Panc1 (cell line): ENCODE measurements around the gene ANKRD53.
A peak's percentile ranks its signal among the peaks of the same experiment; 100 is the strongest.

ENCODE experiments used
- CTCF ChIP-seq: fragments of 450-650 bp; IDR thresholded peaks from 2 replicates; pipeline ENCODE4 v1.5.1; 2017; ENCODE audit warnings: mild to moderate bottlenecking
- POLR2AphosphoS5 ChIP-seq: IDR thresholded peaks from 2 replicates; pipeline ENCODE4 v1.6.1; 2012; ENCODE audit warnings: mild to moderate bottlenecking, low read depth, low read length, moderate library complexity
- SIN3A ChIP-seq: IDR thresholded peaks from 2 replicates; pipeline ENCODE4 v1.6.1; 2012; ENCODE audit warnings: low read depth, mild to moderate bottlenecking, low read length, moderate library complexity, borderline replicate concordance; ENCODE audit not compliant: insufficient read depth
- TF ChIP-seq, protein P1 (sequence below), 2 experiments: IDR thresholded peaks; 2 replicates each; pipeline ENCODE4 v1.6.1; 2011 to 2012; ENCODE audit warnings: low read depth in 2 of 2, control low read depth in 1 of 2, low read length in 1 of 2, mild to moderate bottlenecking in 1 of 2, moderate library complexity in 1 of 2; ENCODE audit not compliant: insufficient read depth in 1 of 2

- TF ChIP-seq CTCF (no peak), SIN3A (no peak), POLR2AphosphoS5 (no peak)
- TF ChIP-seq, protein P1, sequence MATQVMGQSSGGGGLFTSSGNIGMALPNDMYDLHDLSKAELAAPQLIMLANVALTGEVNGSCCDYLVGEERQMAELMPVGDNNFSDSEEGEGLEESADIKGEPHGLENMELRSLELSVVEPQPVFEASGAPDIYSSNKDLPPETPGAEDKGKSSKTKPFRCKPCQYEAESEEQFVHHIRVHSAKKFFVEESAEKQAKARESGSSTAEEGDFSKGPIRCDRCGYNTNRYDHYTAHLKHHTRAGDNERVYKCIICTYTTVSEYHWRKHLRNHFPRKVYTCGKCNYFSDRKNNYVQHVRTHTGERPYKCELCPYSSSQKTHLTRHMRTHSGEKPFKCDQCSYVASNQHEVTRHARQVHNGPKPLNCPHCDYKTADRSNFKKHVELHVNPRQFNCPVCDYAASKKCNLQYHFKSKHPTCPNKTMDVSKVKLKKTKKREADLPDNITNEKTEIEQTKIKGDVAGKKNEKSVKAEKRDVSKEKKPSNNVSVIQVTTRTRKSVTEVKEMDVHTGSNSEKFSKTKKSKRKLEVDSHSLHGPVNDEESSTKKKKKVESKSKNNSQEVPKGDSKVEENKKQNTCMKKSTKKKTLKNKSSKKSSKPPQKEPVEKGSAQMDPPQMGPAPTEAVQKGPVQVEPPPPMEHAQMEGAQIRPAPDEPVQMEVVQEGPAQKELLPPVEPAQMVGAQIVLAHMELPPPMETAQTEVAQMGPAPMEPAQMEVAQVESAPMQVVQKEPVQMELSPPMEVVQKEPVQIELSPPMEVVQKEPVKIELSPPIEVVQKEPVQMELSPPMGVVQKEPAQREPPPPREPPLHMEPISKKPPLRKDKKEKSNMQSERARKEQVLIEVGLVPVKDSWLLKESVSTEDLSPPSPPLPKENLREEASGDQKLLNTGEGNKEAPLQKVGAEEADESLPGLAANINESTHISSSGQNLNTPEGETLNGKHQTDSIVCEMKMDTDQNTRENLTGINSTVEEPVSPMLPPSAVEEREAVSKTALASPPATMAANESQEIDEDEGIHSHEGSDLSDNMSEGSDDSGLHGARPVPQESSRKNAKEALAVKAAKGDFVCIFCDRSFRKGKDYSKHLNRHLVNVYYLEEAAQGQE (IDR thresholded peaks at IDR 0.05; ENCODE audit: insufficient read depth in 1 of 2, low read depth in 2 of 2, low read length in 1 of 2): peak in 1 of 2 experiments; percentile 51; a peak in 1 of 4 replicates
These were observed 19.1 kb upstream of the ANKRD53 start for GRCh38 chr2:70959271-70959761.
